ENCODE measurements around the gene CNTNAP2.

DNA sequence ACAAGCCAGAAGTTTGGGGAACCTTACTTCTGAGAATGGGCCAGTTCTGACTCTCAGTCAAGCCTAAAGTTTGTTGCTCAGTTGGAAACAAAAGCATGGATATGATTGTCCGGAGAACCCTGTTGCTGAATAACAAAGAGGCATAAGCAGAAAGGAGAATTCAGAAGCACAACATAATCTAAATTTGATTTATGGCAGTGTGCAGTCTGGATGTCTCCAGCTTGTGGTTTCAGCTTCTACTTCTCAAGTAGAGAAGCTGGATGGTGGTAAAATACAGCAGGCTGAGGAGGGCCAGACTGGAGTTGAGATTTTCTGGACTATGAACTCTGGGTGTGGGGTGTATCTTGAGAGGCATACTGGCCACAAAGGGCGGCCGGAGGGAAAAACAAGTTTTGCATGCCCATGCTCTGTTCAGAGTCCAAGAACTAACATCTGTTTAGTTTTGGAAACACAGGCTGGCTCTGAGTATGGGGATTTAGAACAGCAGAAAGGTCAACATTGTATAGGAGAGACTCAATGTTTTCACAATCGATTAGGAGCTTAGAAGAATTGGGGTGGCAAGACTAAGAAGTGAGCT lies 592.9 kb downstream of the CNTNAP2 start:
- TF ChIP-seq, protein P1, sequence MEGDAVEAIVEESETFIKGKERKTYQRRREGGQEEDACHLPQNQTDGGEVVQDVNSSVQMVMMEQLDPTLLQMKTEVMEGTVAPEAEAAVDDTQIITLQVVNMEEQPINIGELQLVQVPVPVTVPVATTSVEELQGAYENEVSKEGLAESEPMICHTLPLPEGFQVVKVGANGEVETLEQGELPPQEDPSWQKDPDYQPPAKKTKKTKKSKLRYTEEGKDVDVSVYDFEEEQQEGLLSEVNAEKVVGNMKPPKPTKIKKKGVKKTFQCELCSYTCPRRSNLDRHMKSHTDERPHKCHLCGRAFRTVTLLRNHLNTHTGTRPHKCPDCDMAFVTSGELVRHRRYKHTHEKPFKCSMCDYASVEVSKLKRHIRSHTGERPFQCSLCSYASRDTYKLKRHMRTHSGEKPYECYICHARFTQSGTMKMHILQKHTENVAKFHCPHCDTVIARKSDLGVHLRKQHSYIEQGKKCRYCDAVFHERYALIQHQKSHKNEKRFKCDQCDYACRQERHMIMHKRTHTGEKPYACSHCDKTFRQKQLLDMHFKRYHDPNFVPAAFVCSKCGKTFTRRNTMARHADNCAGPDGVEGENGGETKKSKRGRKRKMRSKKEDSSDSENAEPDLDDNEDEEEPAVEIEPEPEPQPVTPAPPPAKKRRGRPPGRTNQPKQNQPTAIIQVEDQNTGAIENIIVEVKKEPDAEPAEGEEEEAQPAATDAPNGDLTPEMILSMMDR (IDR thresholded peaks at IDR 0.05), result no peak
- TF ChIP-seq POLR2A (IDR thresholded peaks at IDR 0.05), result no peak

Data from heart left ventricle (tissue), 13 donors.